HG03175 (cell line): ENCODE data around the gene DTNBP1.

Experiments
- ATAC-seq: cut with Tn5 transposase; IDR thresholded peaks from one replicate; pipeline ENCODE4 v1.9.1; 2021; ENCODE audit warnings: mild to moderate bottlenecking, moderate library complexity; ENCODE audit not compliant: unreplicated experiment

DTNBP1 gene

GRCh38 chr6:15517600-15517999 is 145.2 kb downstream of the DTNBP1 start:
- no peak for ATAC-seq

GRCh38 chr6:15516923-15517560 is 145.8 kb downstream of the DTNBP1 start:
- no peak for ATAC-seq

GRCh38 chr6:15516378-15516777 is 146.4 kb downstream of the DTNBP1 start:
- ATAC-seq: no peak

GRCh38 chr6:15515660-15516375 is 147.0 kb downstream of the DTNBP1 start:
- no peak for ATAC-seq

GRCh38 chr6:15515226-15515625 is 147.6 kb downstream of the DTNBP1 start:
- no peak for ATAC-seq

- ATAC-seq: no peak
These were observed 148.8 kb downstream of the DTNBP1 start for GRCh38 chr6:15513801-15514711.

- no peak for ATAC-seq
These were observed 149.6 kb downstream of the DTNBP1 start for GRCh38 chr6:15513131-15513771.

- ATAC-seq: no peak
These were observed 150.1 kb downstream of the DTNBP1 start for GRCh38 chr6:15512721-15513120.

- ATAC-seq: no peak
These were observed 150.7 kb downstream of the DTNBP1 start for GRCh38 chr6:15512126-15512525.

GRCh38 chr6:15511248-15512125 is 151.3 kb downstream of the DTNBP1 start:
- no peak for ATAC-seq

GRCh38 chr6:15510536-15511247 is 152.1 kb downstream of the DTNBP1 start:
- ATAC-seq: no peak

- ATAC-seq: no peak
These were observed 152.7 kb downstream of the DTNBP1 start for GRCh38 chr6:15510121-15510520.

- no peak for ATAC-seq
These were observed 153.4 kb downstream of the DTNBP1 start for GRCh38 chr6:15509335-15509933.

- no peak for ATAC-seq
These were observed 153.9 kb downstream of the DTNBP1 start for GRCh38 chr6:15508931-15509330.

- no peak for ATAC-seq
These were observed 154.4 kb downstream of the DTNBP1 start for GRCh38 chr6:15508441-15508871.

- ATAC-seq: no peak
These were observed 155.1 kb downstream of the DTNBP1 start for GRCh38 chr6:15507746-15508145.

GRCh38 chr6:15507221-15507620 is 155.6 kb downstream of the DTNBP1 start:
- no peak for ATAC-seq

GRCh38 chr6:15506066-15506465 is 156.8 kb downstream of the DTNBP1 start:
- ATAC-seq: no peak

GRCh38 chr6:15505463-15505918 is 157.3 kb downstream of the DTNBP1 start:
- ATAC-seq: no peak
